ENCODE measurements around the gene SPAG9. TPM values are rescaled to one million over a fixed set of nuclear protein-coding genes. Genes with fewer than 3 reads are reported as not detected.
A peak's percentile ranks its signal among the peaks of the same experiment; 100 is the strongest.

SPAG9 gene
- total RNA-seq, 3 donors from 2014 or later, result 112 to 178 (median 128) TPM

GRCh38 chr17:50955160-50955559 lies 165.5 kb downstream of the SPAG9 start:
- Histone ChIP-seq H3K4me1 (peaks cover 3 to 5% of the 10 kb centered on the region in 2 donors), H3K27me3 (no peaks in the 10 kb centered on the region), H3K27ac (peak overlapping the region; percentile 19 to 76), H3K4me3 (no peak overlapping the region), H3K36me3 (no peaks in the 10 kb centered on the region), H3K9me3 (no peaks in the 10 kb centered on the region)
- TF ChIP-seq POLR2A (IDR thresholded peaks at IDR 0.05) (no peak), POLR2AphosphoS5 (IDR thresholded peaks at IDR 0.05) (no peak), CTCF (IDR thresholded peaks at IDR 0.05) (no peak)
- DNase-seq (ENCODE audit: low spot score in 2 of 2), result no peak
- intact Hi-C loops (cut with DNase I; ENCODE audit: low total_unique reads), result no loop called here

- no peaks in the 10 kb centered on the region for H3K9me3 ChIP-seq
- intact Hi-C loops (cut with DNase I; ENCODE audit: low total_unique reads), result loop anchor here (5.0 kb wide), 2 partner anchors 87 to 102 kb away; partner anchors contain the start of gene TOB1
- peak overlapping the region; percentile 43 to 76 for H3K27ac ChIP-seq
- no peak for TF ChIP-seq POLR2A (IDR thresholded peaks at IDR 0.05)
- no peak for TF ChIP-seq POLR2AphosphoS5 (IDR thresholded peaks at IDR 0.05)
- no peak for TF ChIP-seq CTCF (IDR thresholded peaks at IDR 0.05)
- H3K36me3 ChIP-seq, result no peaks in the 10 kb centered on the region
- H3K4me1 ChIP-seq, result peaks cover 7 to 10% of the 10 kb centered on the region in 2 donors
- peak overlapping the region in 1 of 3 donors; percentile 15 for H3K4me3 ChIP-seq
- H3K27me3 ChIP-seq, result no peaks in the 10 kb centered on the region
- DNase-seq (ENCODE audit: low spot score in 2 of 2), result no peak
Measured at GRCh38 chr17:50954641-50955121, 166.0 kb downstream of the SPAG9 start.

GRCh38 chr17:50953831-50954601 lies 166.7 kb downstream of the SPAG9 start:
- Histone ChIP-seq H3K4me3 (peak overlapping the region in 1 of 3 donors; percentile 15), H3K27me3 (no peaks in the 10 kb centered on the region), H3K36me3 (no peaks in the 10 kb centered on the region), H3K27ac (peak overlapping the region; percentile 43 to 76), H3K4me1 (peaks cover 14 to 16% of the 10 kb centered on the region in 2 donors), H3K9me3 (no peaks in the 10 kb centered on the region)
- TF ChIP-seq CTCF (IDR thresholded peaks at IDR 0.05) (no peak), POLR2A (IDR thresholded peaks at IDR 0.05) (no peak), POLR2AphosphoS5 (IDR thresholded peaks at IDR 0.05) (peak in 1 of 3 donors; percentile 34)
- DNase-seq (ENCODE audit: low spot score in 2 of 2), result peak in 1 of 2 donors; percentile 86
- intact Hi-C loops (cut with DNase I; ENCODE audit: low total_unique reads), result loop anchor here (5.0 kb wide), 2 partner anchors 87 to 102 kb away; partner anchors contain the start of gene TOB1

- Histone ChIP-seq H3K4me3 (no peak overlapping the region), H3K27ac (peak overlapping the region; percentile 43 to 76), H3K27me3 (no peaks in the 10 kb centered on the region), H3K9me3 (no peaks in the 10 kb centered on the region), H3K4me1 (peaks cover 19 to 21% of the 10 kb centered on the region in 2 donors), H3K36me3 (no peaks in the 10 kb centered on the region)
- intact Hi-C loops (cut with DNase I; ENCODE audit: low total_unique reads), result loop anchor here (5.0 kb wide), 2 partner anchors 86 to 101 kb away; partner anchors contain the start of gene TOB1
- TF ChIP-seq CTCF (IDR thresholded peaks at IDR 0.05) (no peak), POLR2A (IDR thresholded peaks at IDR 0.05) (no peak), POLR2AphosphoS5 (IDR thresholded peaks at IDR 0.05) (no peak)
- DNase-seq (ENCODE audit: low spot score in 2 of 2), result no peak
Measured at GRCh38 chr17:50953518-50953830, 167.2 kb downstream of the SPAG9 start.

- Histone ChIP-seq H3K9me3 (no peaks in the 10 kb centered on the region), H3K4me3 (no peak overlapping the region), H3K36me3 (no peaks in the 10 kb centered on the region), H3K4me1 (peaks cover 21 to 24% of the 10 kb centered on the region in 2 donors), H3K27ac (no peak overlapping the region), H3K27me3 (no peaks in the 10 kb centered on the region)
- TF ChIP-seq CTCF (IDR thresholded peaks at IDR 0.05) (no peak), POLR2AphosphoS5 (IDR thresholded peaks at IDR 0.05) (no peak), POLR2A (IDR thresholded peaks at IDR 0.05) (no peak)
- no peak for DNase-seq (ENCODE audit: low spot score in 2 of 2)
- intact Hi-C loops (cut with DNase I; ENCODE audit: low total_unique reads), result loop anchor here (5.0 kb wide), 2 partner anchors 86 to 101 kb away; partner anchors contain the start of gene TOB1
Measured at GRCh38 chr17:50952889-50953288, 167.8 kb downstream of the SPAG9 start.

Measured in breast epithelium (tissue), 4 donors.